GM19193 (cell line): ENCODE results near the gene CACNA2D1.

Experiments used
- POLR2A ChIP-seq: IDR thresholded peaks from 4 replicates; pipeline ENCODE4 v1.6.1; 2011; ENCODE audit not compliant: insufficient read depth, insufficient read length; ENCODE audit errors: extremely low read depth

CACNA2D1 gene

DNA sequence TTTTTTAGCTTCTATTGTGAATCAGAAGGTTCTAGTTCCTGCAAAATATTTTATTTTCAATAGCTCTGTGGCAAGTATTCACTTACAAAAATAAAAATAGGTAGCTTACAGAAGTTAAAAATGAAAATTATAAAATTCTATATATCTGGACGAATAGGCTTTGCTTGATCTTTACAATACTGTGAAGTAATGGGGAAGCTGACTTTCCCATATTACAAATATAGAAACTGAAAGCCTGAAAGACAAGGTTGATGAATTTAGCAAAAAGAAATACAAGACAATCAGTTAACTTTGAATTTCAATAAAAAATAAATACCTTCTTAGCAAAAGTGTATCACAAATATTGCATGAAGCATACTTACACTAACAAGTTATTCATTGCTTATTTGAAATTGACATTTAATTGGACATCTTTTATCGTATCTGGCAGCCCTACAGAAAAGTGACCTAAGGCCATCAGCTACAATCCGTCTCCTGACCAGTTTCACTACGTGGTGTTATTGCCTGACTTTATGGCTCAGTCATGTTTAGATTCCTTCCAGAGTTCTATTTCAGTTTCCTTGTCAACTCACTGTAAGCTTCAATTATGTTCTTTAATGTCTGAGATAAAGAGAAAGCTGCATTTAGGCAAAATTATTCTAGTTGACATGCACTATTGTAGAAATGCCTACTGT, 363.2 kb downstream of the CACNA2D1 start:
- no peak for TF ChIP-seq POLR2A

- TF ChIP-seq POLR2A = no peak
These were observed 364.1 kb downstream of the CACNA2D1 start for GRCh38 chr7:82079527-82079926.

DNA sequence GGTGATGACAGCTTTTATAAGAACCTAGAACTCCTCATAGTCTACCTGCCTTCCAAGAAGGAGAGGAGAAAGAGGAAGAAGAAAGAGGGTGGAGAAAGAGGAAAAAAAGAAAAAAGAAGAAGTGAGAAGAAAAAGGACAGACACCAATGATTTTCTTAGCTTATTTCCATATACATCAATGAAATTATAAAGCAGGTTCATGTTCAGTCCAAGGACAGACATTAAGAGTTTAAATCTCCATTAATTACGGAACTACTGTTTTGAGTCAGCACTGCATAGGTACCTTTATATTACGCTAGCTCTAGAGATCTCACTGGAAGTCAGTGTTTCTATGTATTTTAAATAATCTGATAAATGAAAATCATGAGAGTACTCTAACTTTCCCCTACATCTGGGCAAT, 364.8 kb downstream of the CACNA2D1 start:
- no peak for TF ChIP-seq POLR2A

DNA sequence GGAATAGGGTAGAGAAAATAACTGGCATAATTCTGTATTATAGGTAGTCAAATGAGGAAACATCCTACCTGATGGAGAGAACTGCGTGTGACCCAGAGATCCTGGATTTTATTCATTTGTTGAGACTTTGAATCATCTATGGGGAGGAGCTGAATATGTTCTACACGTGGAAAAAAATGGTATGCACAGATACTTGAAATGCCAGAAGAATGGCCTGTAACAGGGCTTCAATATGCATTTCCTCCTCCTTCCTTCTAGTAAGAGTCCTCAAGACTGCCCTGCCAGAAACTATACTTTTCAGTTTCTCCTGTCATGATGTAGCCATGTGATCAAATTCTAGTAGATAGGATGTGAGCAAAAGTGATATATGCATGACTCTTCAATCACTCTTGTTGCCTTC, 372.1 kb downstream of the CACNA2D1 start:
- no peak for TF ChIP-seq POLR2A

- no peak for TF ChIP-seq POLR2A
These were observed 375.8 kb downstream of the CACNA2D1 start for GRCh38 chr7:82067628-82068264.

- TF ChIP-seq POLR2A = no peak
These were observed 386.1 kb downstream of the CACNA2D1 start for GRCh38 chr7:82057476-82057875.

DNA sequence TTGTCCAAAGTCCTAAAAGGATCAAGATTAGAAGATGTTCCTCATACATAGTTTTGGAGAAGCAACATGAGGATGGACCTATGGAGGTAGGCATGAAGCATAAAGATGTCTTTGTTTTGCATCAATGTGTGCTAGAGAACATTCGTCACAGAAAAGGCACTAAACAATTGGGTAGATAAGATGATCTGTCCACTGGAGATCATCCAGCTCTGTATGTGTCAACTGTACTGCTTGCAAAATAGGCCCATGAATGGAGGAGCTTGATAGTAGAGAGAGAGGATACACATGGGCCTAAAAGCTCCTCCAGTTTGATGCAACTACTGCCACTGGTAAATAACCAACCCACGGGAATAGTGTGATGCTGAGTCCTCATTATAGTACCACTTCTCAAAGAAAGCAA, 387.3 kb downstream of the CACNA2D1 start:
- TF ChIP-seq POLR2A = no peak

DNA sequence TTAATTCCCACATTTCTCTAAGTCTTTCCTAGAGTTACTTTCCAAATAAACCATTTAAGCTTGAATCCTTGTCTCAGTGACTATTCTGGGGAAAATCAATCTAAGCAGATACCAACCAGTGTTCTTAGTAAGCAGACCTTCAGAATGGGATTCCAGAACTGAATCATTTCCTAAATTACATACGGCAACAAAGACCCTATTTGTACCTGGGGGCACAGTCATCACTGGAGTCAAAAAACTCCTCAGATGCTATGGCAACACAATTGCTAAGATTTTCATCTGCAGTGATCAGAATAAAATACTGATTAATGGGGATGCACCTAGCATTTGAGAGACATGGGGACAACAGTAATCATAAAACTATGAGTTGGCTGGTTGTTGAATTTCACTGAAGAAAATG, 389.0 kb downstream of the CACNA2D1 start:
- no peak for TF ChIP-seq POLR2A

DNA sequence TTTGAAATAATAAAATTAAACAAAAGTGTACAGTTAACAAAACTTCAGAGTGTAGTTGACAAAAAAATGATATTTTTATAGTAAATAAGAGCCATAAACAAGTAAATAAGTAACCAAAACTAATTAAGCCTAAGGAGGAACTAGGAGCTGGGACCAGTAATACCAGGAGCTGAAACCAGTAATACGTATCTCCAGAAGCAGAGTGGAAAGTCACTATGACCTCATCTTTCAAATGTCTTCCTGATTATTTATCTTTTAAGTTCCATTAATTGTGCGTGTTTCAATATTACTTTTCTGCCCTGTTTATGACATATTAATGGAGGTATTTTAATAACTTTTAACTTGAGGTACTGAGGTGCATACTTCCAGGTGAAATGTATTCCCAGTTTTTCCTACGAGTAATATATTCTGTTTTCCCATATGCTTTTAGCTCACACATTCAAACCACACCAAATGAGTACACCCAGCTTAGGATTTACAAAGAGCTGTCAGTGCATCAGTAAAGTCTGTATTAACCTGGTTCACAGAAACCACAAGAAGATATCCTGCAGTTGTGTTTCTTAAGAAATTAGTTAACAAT, 390.0 kb downstream of the CACNA2D1 start:
- TF ChIP-seq POLR2A = no peak

- no peak for TF ChIP-seq POLR2A
These were observed 392.0 kb downstream of the CACNA2D1 start for GRCh38 chr7:82051601-82052000.

GRCh38 chr7:82050792-82051191, 392.8 kb downstream of the CACNA2D1 start:
- TF ChIP-seq POLR2A = no peak

GRCh38 chr7:82049891-82050533, 393.6 kb downstream of the CACNA2D1 start:
- no peak for TF ChIP-seq POLR2A

GRCh38 chr7:82049442-82049841, 394.1 kb downstream of the CACNA2D1 start:
- no peak for TF ChIP-seq POLR2A

- no peak for TF ChIP-seq POLR2A
These were observed 399.0 kb downstream of the CACNA2D1 start for GRCh38 chr7:82044497-82045080.

DNA sequence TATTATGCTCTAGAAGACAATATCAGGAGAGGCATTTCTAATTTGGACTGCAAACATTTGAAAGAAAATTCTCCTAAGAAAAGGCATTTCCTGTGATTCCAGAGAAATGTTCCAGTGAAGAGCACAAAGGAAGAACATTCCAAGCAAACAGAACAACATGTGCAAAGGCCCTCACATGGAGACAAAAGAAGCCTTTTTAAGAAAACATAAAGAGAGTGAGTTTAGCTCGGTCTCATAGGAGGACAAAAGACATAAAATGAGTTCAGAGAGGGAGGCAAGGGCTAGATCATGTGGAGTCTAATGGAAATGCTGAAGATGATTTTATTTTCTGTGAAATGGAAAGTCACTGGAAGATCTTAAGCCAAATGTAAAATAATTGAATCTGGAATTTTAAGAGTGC, 404.0 kb downstream of the CACNA2D1 start:
- TF ChIP-seq POLR2A = no peak
